OCI-LY1 (cell line): ENCODE measurements around the gene ZNF175.
A peak's percentile ranks its signal among the peaks of the same experiment; 100 is the strongest.

Experiments used
- H2AFZ ChIP-seq: fragments of 200-600 bp; sonication (generic), shearing (Covaris generic); 2 replicates; pipeline ENCODE4 v1.6.0; 2014; ENCODE audit warnings: antibody characterized with exemption, mild to moderate bottlenecking, low read length
- H3F3A ChIP-seq: fragments of 200-600 bp; sonication (generic), shearing (Covaris generic); 2 replicates; pipeline ENCODE4 v1.6.0; 2014; ENCODE audit warnings: mild to moderate bottlenecking, antibody characterized with exemption, low read length, moderate library complexity; ENCODE audit not compliant: insufficient read depth
- H3K27ac ChIP-seq: fragments of 200-600 bp; sonication (generic); 2 replicates; pipeline ENCODE4 v1.5.1; 2014; ENCODE audit warnings: low read length, mixed run types, mild to moderate bottlenecking, low read depth; ENCODE audit not compliant: poor library complexity, severe bottlenecking
- H3K27me3 ChIP-seq: fragments of 200-600 bp; sonication (generic); 2 replicates; pipeline ENCODE4 v1.6.0; 2014; ENCODE audit warnings: antibody characterized with exemption, mild to moderate bottlenecking, low read length, moderate library complexity; ENCODE audit not compliant: insufficient read depth
- H3K36me3 ChIP-seq: fragments of 200-600 bp; sonication (generic); 2 replicates; pipeline ENCODE4 v1.6.1; 2014; ENCODE audit warnings: mild to moderate bottlenecking, antibody characterized with exemption, low read length, moderate library complexity, mixed read lengths; ENCODE audit not compliant: insufficient read depth
- H3K4me1 ChIP-seq: fragments of 200-600 bp; sonication (generic); 2 replicates; pipeline ENCODE4 v1.5.1; 2014; ENCODE audit warnings: mild to moderate bottlenecking, low read length, moderate library complexity; ENCODE audit not compliant: insufficient read depth, severe bottlenecking
- H3K4me2 ChIP-seq: fragments of 200-600 bp; sonication (generic), shearing (Covaris generic); 2 replicates; pipeline ENCODE4 v1.6.1; 2014; ENCODE audit warnings: low read length
- H3K4me3 ChIP-seq: fragments of 200-600 bp; sonication (generic); 2 replicates; pipeline ENCODE4 v1.5.1; 2014; ENCODE audit warnings: low read length, low read depth, mild to moderate bottlenecking, mixed read lengths; ENCODE audit not compliant: poor library complexity, severe bottlenecking
- H3K79me2 ChIP-seq: fragments of 200-600 bp; shearing (Covaris generic); 2 replicates; pipeline ENCODE4 v1.6.1; 2016; ENCODE audit warnings: mixed run types, low read length, mixed read lengths; ENCODE audit not compliant: insufficient read depth
- H3K9ac ChIP-seq: fragments of 200-600 bp; sonication (generic), shearing (Covaris generic); 2 replicates; pipeline ENCODE4 v1.6.1; 2014; ENCODE audit warnings: mild to moderate bottlenecking, low read length, mixed read lengths
- H3K9me2 ChIP-seq: fragments of 200-600 bp; sonication (generic), shearing (Covaris generic); 2 replicates; pipeline ENCODE4 v1.6.1; 2014; ENCODE audit warnings: low read depth, mild to moderate bottlenecking, low read length, mixed read lengths
- H3K9me3 ChIP-seq: fragments of 200-600 bp; shearing (Covaris generic); 2 replicates; pipeline ENCODE4 v1.6.1; 2014; ENCODE audit warnings: low read length, mixed read lengths
- H4K20me1 ChIP-seq: fragments of 200-600 bp; sonication (generic), shearing (Covaris generic); 2 replicates; pipeline ENCODE4 v1.6.0; 2016; ENCODE audit warnings: mild to moderate bottlenecking, low read length; ENCODE audit not compliant: insufficient read depth
- CTCF ChIP-seq: fragments of 200-600 bp; sonication (generic), shearing (Covaris generic); IDR thresholded peaks from 2 replicates; pipeline ENCODE4 v1.5.1; 2017; ENCODE audit warnings: mild to moderate bottlenecking, antibody characterized with exemption, low read length, moderate library complexity, mixed read lengths
- EZH2 ChIP-seq: fragments of 200-600 bp; sonication (generic), shearing (Covaris generic); IDR thresholded peaks from 2 replicates; pipeline ENCODE4 v1.8.0; 2017; ENCODE audit warnings: borderline replicate concordance, mixed run types, mild to moderate bottlenecking, antibody characterized with exemption, low read length, moderate library complexity, mixed read lengths

Gene ZNF175

DNA sequence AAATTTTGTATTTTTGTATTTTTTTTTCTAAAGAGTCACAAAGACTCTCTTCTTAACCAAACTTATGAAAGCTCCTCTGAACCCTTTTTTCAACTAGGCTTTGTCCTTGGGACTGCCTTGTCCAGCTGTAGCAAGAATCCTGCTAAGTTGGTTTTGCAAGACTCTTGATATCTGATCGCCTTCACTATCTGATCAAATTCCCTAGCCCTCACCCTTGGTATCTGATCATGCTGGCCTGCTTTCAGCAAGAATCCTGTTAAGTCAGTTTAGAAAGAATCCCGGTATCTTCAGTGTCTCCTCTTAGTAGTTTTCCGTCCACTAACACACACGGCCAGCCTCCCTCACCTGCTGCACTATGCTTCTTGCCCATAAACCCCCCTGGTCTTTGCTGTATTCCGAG lies 61.0 kb downstream of the ZNF175 start:
- H3K9me3 ChIP-seq, result peaks cover 4% of the 10 kb centered on the region; the same call in 1 of the 2 replicates
- no peaks in the 10 kb centered on the region for H3F3A ChIP-seq
- no peaks in the 10 kb centered on the region for H3K27me3 ChIP-seq
- H3K4me2 ChIP-seq, result no peak overlapping the region
- no peak overlapping the region for H3K4me3 ChIP-seq
- no peak overlapping the region for H3K9ac ChIP-seq
- H3K9me2 ChIP-seq, result no peaks in the 10 kb centered on the region
- H3K36me3 ChIP-seq, result no peaks in the 10 kb centered on the region
- H3K79me2 ChIP-seq, result no peaks in the 10 kb centered on the region
- H3K4me1 ChIP-seq, result no peaks in the 10 kb centered on the region
- H2AFZ ChIP-seq, result no peak overlapping the region
- H3K27ac ChIP-seq, result no peak overlapping the region
- no peak for TF ChIP-seq EZH2
- TF ChIP-seq CTCF, result no peak
- H4K20me1 ChIP-seq, result no peaks in the 10 kb centered on the region

GRCh38 chr19:51637362-51637978 lies 66.4 kb downstream of the ZNF175 start:
- Histone ChIP-seq H3K4me3 (no peak overlapping the region), H3K79me2 (no peaks in the 10 kb centered on the region), H3K4me1 (no peaks in the 10 kb centered on the region), H3K27me3 (0 out of 2 replicates have a peak, but pooled peaks cover 4% of the 10 kb centered on the region), H3K4me2 (no peak overlapping the region), H4K20me1 (no peaks in the 10 kb centered on the region), H3K9me3 (peaks cover 4% of the 10 kb centered on the region; the same call in 1 of the 2 replicates), H3F3A (no peaks in the 10 kb centered on the region), H2AFZ (no peak overlapping the region), H3K36me3 (no peaks in the 10 kb centered on the region), H3K27ac (no peak overlapping the region), H3K9me2 (no peaks in the 10 kb centered on the region), H3K9ac (no peak overlapping the region)
- TF ChIP-seq CTCF (peak; percentile 69), EZH2 (no peak)

DNA sequence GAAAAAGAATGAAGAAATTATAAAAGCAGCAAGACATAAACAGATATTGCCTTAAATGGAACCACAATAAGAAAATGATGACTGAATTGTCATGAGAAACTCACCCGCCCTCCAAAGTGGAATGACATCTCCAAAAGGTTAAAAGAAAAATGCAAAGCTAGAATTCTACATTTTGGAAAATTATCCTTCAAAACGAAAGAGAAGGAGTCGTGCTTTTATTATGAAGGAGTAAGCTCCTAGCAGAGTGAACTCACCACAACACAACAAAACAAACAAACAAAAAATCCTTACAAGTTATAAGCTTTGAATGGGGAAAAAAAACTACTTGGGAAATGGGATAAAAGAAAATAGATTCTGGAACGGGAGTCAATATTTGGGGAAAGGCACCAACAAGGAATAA lies 68.8 kb downstream of the ZNF175 start:
- no peak for TF ChIP-seq EZH2
- no peak for TF ChIP-seq CTCF
- 0 out of 2 replicates have a peak, but pooled peaks cover 4% of the 10 kb centered on the region for H3K27me3 ChIP-seq
- no peak overlapping the region for H3K27ac ChIP-seq
- H3K9me2 ChIP-seq, result no peaks in the 10 kb centered on the region
- no peak overlapping the region for H2AFZ ChIP-seq
- no peaks in the 10 kb centered on the region for H3F3A ChIP-seq
- H3K79me2 ChIP-seq, result no peaks in the 10 kb centered on the region
- no peaks in the 10 kb centered on the region for H3K36me3 ChIP-seq
- no peaks in the 10 kb centered on the region for H4K20me1 ChIP-seq
- peaks cover 4% of the 10 kb centered on the region; the same call in 1 of the 2 replicates for H3K9me3 ChIP-seq
- H3K4me1 ChIP-seq, result no peaks in the 10 kb centered on the region
- H3K9ac ChIP-seq, result no peak overlapping the region
- no peak overlapping the region for H3K4me2 ChIP-seq
- H3K4me3 ChIP-seq, result no peak overlapping the region
